Activated CD4-positive, alpha-beta T cell treated with anti-CD3 and anti-CD28 coated beads, Interleukin-2, Interleukin-6, amounts not matched to agents 100 ng/mL and 50 ng/mL, durations not matched to agents 16 hours and 8 hours (primary cell): ENCODE measurements around the gene TRIM51G.
"Not testable (repeated sequence)": the region's sequence is repeated elsewhere in the genome, so short reads cannot be mapped to it uniquely, and the experiment has no call there.

Experiments
- DNase-seq: peaks from one replicate; pipeline ENCODE4 v3.0.0-alpha.2; 2020

The TRIM51G gene

GRCh38 chr11:48983785-48984184 lies at the start of gene TRIM51G:
TRIM51G (minus strand) TSS chr11:48983885; CDS start chr11:48981695, 2,190 bp downstream.
- DNase-seq: not testable (repeated sequence)

GRCh38 chr11:49028523-49028922 lies 44.8 kb upstream of the TRIM51G start, which contains the start of gene TRIM49B:
TRIM49B (plus strand) TSS chr11:49028823; CDS start chr11:49031600, 2,777 bp downstream.
- not testable (repeated sequence) for DNase-seq

- DNase-seq: not testable (repeated sequence)
These were observed 15.1 kb downstream of the TRIM51G start for GRCh38 chr11:48968592-48968991.

GRCh38 chr11:48955315-48956049 lies 28.2 kb downstream of the TRIM51G start:
- DNase-seq: not testable (repeated sequence)

GRCh38 chr11:48945796-48946195 lies 37.9 kb downstream of the TRIM51G start:
- DNase-seq: not testable (repeated sequence)
